PC-9 (cell line): Measurements from ENCODE around the gene ALG12.

Experiments
- EZH2 ChIP-seq: fragments of 200-600 bp; sonication (generic); IDR thresholded peaks from 2 replicates; pipeline ENCODE4 v1.8.0; 2017; ENCODE audit warnings: antibody characterized with exemption, low read depth
- TF ChIP-seq, protein P1 (sequence below): fragments of 200-600 bp; sonication (generic); conservative IDR thresholded peaks from 2 replicates; pipeline ENCODE4 v1.6.1; 2017; ENCODE audit warnings: mixed run types, antibody characterized with exemption, mild to moderate bottlenecking, moderate library complexity

DNA sequence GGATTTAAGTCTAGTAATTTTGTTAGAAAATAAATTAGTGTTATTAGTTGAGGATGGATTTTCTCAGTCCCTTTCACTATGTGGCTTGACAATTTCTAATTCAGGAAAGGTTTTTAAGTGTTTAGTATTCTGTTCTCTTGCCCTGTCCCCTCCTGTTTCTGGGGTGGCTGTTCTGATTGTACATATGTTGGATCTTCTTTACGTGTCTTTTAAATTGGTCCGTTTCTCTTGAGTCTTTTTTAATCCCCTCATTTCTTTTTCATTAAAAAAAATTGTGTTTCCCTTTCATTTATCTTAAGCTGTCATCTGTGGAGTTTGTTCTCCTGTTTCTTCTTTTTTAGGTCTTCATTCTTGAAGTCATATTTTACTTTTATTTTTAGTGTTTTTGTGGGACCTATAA is 52.1 kb downstream of the ALG12 start:
- TF ChIP-seq, protein P1, sequence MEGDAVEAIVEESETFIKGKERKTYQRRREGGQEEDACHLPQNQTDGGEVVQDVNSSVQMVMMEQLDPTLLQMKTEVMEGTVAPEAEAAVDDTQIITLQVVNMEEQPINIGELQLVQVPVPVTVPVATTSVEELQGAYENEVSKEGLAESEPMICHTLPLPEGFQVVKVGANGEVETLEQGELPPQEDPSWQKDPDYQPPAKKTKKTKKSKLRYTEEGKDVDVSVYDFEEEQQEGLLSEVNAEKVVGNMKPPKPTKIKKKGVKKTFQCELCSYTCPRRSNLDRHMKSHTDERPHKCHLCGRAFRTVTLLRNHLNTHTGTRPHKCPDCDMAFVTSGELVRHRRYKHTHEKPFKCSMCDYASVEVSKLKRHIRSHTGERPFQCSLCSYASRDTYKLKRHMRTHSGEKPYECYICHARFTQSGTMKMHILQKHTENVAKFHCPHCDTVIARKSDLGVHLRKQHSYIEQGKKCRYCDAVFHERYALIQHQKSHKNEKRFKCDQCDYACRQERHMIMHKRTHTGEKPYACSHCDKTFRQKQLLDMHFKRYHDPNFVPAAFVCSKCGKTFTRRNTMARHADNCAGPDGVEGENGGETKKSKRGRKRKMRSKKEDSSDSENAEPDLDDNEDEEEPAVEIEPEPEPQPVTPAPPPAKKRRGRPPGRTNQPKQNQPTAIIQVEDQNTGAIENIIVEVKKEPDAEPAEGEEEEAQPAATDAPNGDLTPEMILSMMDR, result no peak
- TF ChIP-seq EZH2, result no peak
